ENCODE results near the gene CHSY1.

DNA sequence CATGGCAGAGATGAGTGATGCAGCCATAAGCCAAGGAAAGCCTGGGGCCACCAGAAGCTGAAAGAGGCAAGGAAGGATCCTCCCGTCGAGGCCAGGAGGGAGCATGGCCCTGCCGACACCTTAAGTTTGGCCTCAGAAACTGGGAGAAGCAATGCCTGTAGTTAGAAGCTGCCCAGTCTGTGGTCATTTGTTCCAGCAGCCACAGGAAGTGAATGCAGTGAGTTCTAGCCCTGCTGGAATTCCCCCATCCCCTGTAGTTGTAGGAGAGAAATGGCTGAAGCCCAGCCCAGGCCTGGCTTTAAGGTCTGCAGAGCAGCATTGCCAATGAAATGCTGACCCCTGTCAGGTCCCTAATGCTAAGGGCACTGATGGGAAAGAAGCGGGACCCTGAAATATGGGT is 12.2 kb upstream of the CHSY1 start:
- TF ChIP-seq, protein P1, sequence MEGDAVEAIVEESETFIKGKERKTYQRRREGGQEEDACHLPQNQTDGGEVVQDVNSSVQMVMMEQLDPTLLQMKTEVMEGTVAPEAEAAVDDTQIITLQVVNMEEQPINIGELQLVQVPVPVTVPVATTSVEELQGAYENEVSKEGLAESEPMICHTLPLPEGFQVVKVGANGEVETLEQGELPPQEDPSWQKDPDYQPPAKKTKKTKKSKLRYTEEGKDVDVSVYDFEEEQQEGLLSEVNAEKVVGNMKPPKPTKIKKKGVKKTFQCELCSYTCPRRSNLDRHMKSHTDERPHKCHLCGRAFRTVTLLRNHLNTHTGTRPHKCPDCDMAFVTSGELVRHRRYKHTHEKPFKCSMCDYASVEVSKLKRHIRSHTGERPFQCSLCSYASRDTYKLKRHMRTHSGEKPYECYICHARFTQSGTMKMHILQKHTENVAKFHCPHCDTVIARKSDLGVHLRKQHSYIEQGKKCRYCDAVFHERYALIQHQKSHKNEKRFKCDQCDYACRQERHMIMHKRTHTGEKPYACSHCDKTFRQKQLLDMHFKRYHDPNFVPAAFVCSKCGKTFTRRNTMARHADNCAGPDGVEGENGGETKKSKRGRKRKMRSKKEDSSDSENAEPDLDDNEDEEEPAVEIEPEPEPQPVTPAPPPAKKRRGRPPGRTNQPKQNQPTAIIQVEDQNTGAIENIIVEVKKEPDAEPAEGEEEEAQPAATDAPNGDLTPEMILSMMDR (IDR thresholded peaks at IDR 0.05), result no peak
- no peak for TF ChIP-seq POLR2A (IDR thresholded peaks at IDR 0.05)

Measured in heart left ventricle (tissue), 13 donors.